ENCODE results near the gene DNM2. TPM values are rescaled to one million over a fixed set of nuclear protein-coding genes. Genes with fewer than 3 reads are reported as not detected.

Gene DNM2
- total and polyA plus RNA-seq, 2 of the 13 experiments (the other 11 are each of a cell fraction or from before 2014, with no cell fraction given), result 41.7 to 59.8 TPM

DNA sequence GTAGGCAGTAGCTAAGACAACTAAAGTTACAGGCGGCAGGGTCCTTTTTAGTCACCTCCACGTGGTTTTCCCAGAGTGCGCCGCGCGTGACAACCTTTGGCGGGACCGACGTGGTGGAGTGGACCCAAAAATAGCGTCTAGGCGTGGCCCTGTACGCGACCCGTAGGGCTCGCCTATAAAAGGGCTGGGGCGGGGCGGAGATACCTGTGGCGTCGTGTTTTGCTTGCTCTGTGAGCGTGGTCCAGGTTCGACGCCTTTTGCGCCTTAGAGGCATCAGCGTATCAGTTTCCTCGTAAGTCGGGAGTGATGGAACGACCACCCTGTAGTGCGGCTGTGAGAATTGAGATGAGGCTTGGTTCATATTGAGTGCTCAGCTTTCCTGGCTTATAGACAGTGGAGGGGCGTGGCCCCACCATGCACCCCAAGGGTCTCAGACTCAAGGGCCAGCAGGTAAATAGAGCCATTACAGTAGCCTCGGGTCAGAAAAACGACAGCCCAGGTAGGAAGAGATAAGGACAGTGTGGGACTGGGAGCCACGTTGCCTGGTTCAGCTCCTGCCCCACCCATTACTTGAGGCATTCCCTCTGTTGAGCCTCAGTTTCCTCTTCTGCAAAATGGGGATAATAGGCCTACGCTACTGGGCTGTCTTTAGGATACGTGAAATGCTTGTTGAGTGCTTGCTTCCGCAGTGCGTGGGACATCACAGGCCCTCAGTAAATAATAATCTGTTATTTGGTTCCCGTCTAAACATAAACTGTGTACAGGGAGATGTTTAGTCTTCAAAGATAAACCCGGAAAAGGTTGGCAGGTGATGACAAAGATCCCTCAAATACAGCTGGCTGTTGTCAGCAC is 118.8 kb downstream of the DNM2 start (continued):
- TF ChIP-seq NONO (IDR thresholded peaks at IDR 0.05), result no peak
- no peak for TF ChIP-seq NONO (CRISPR knock-in tag; conservative IDR thresholded peaks at IDR 0.05)
- peak; percentile 73; the same call in 1 of the 2 replicates for TF ChIP-seq ZNF558 (CRISPR knock-in tag; IDR thresholded peaks at IDR 0.05; ENCODE audit: borderline replicate concordance)
- TF ChIP-seq DR1 (CRISPR knock-in tag; IDR thresholded peaks at IDR 0.05), result peak; percentile 6; the same call in 1 of the 2 replicates
- no peak for TF ChIP-seq PRDM10 (CRISPR knock-in tag; IDR thresholded peaks at IDR 0.05; ENCODE audit: low read depth)
- TF ChIP-seq BRF2 (CRISPR knock-in tag; IDR thresholded peaks at IDR 0.05), result no peak
- peak; percentile 87 for TF ChIP-seq KAT8 (CRISPR knock-in tag; IDR thresholded peaks at IDR 0.05)
- TF ChIP-seq SNAPC2 (CRISPR knock-in tag; IDR thresholded peaks at IDR 0.05), result peak; percentile 80; the same call in 1 of the 2 replicates
- TF ChIP-seq, protein P1, sequence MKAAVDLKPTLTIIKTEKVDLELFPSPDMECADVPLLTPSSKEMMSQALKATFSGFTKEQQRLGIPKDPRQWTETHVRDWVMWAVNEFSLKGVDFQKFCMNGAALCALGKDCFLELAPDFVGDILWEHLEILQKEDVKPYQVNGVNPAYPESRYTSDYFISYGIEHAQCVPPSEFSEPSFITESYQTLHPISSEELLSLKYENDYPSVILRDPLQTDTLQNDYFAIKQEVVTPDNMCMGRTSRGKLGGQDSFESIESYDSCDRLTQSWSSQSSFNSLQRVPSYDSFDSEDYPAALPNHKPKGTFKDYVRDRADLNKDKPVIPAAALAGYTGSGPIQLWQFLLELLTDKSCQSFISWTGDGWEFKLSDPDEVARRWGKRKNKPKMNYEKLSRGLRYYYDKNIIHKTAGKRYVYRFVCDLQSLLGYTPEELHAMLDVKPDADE (CRISPR knock-in tag; IDR thresholded peaks at IDR 0.05), result peak; percentile 44; the same call in 1 of the 2 replicates
- TF ChIP-seq HNRNPL (IDR thresholded peaks at IDR 0.05; ENCODE audit: low read depth, low read length), result no peak
- TF ChIP-seq SRSF9 (IDR thresholded peaks at IDR 0.05; ENCODE audit: borderline replicate concordance, insufficient read depth, low read depth, low read length, poor library complexity, severe bottlenecking), result no peak
- TF ChIP-seq REL (CRISPR knock-in tag; conservative IDR thresholded peaks at IDR 0.05), result peak; percentile 26; the same call in 1 of the 2 replicates
- TF ChIP-seq ZNF253 (CRISPR knock-in tag; IDR thresholded peaks at IDR 0.05; ENCODE audit: borderline replicate concordance), result peak; percentile 93; the same call in 1 of the 2 replicates
- no peak for TF ChIP-seq TCF12 (IDR thresholded peaks at IDR 0.05)
- no peak for TF ChIP-seq TCF12 (CRISPR knock-in tag; IDR thresholded peaks at IDR 0.05)
- TF ChIP-seq ZNF232 (CRISPR knock-in tag; IDR thresholded peaks at IDR 0.05; ENCODE audit: borderline replicate concordance), result no peak
- no peak for TF ChIP-seq MAF1 (CRISPR knock-in tag; IDR thresholded peaks at IDR 0.05; ENCODE audit: borderline replicate concordance)
- no peak; the same call in 1 of the 2 replicates for TF ChIP-seq ZNF776 (CRISPR knock-in tag; IDR thresholded peaks at IDR 0.05)
- TF ChIP-seq TBX3 (IDR thresholded peaks at IDR 0.05; ENCODE audit: borderline replicate concordance), result no peak; the same call in 1 of the 2 replicates
- no peak; the same call in 1 of the 2 replicates for TF ChIP-seq HCFC1 (IDR thresholded peaks at IDR 0.05; ENCODE audit: low read depth, low read length)
- peak; percentile 23; the same call in 1 of the 2 replicates for TF ChIP-seq ELK4 (CRISPR knock-in tag; IDR thresholded peaks at IDR 0.05; ENCODE audit: borderline replicate concordance)
- no peak for TF ChIP-seq ZNF468 (CRISPR knock-in tag; IDR thresholded peaks at IDR 0.05)

Data from HepG2 (cell line).